K562 (cell line): ENCODE results near the gene FRMD4B. TPM values are rescaled to one million over a fixed set of nuclear protein-coding genes. Genes with fewer than 3 reads are reported as not detected.

ENCODE experiments used
- ATAC-seq: fragments of 200-7000 bp; cut with Tn5 transposase; 3 replicates; pipeline ENCODE4 v1.9.1; 2020; ENCODE audit warnings: moderate library complexity
- BruUV-seq: library from RNA; stranded (reverse); fragments of 400-500 nt; replicated peaks from 2 replicates; lab custom pipeline; 2021; lab: Mats Ljungman, UMichigan
- CTCF ChIA-PET: fragments of 300-600 bp; formaldehyde crosslinking; extraction: SDS; loops from one replicate; lab custom pipeline; 2021; ENCODE audit warnings: low intra/inter-chr PET ratio; lab: Yijun Ruan, JAX
- POLR2A ChIA-PET: fragments of 300-600, 350-650 bp; sonication (Branson Sonifier 250); formaldehyde crosslinking; extraction: SDS; loops from one replicate; lab custom pipeline; 2021; ENCODE audit warnings: antibody characterized with exemption, inconsistent platforms; lab: Yijun Ruan, JAX
- DNase-seq, 4 experiments: peaks; one replicate each; pipeline versions ENCODE4 v3.0.0 to v3.0.0-alpha.2; 2011 to 2018; ENCODE audit warnings: low spot score in 3 of 4, mixed read lengths in 3 of 4; ENCODE audit errors: extremely low read depth in 1 of 4
- FAIRE-seq: peaks from 2 replicates; lab custom pipeline; 2011; peaks lifted over from hg19 to GRCh38; lab: Jason Lieb, UNC
- H2AFZ ChIP-seq: 2 replicates; pipeline ENCODE4 v1.6.0; 2011; ENCODE audit warnings: low read depth, low read length, control low read depth, inconsistent platforms
- H3K27ac ChIP-seq: fragments of 200-600 bp; 3 replicates; pipeline ENCODE4 v1.8.0; 2011; ENCODE audit warnings: low read depth, mild to moderate bottlenecking, control low read depth, inconsistent platforms, low read length, moderate library complexity, mixed read lengths; ENCODE audit errors: extremely low read depth
- H3K27me3 ChIP-seq, 2 experiments: fragments of 300-600 bp in 1 of 2; 2 replicates in 1 of 2; 3 replicates in 1 of 2; pipeline versions ENCODE4 v1.6.0 to v1.8.0; 2011; ENCODE audit warnings: inconsistent platforms in 2 of 2, low read length in 2 of 2, mild to moderate bottlenecking in 1 of 2, mixed read lengths in 1 of 2, moderate library complexity in 1 of 2; ENCODE audit not compliant: control insufficient read depth in 2 of 2, insufficient read depth in 2 of 2
- H3K36me3 ChIP-seq: fragments of 300-600 bp; 3 replicates; pipeline ENCODE4 v1.8.0; 2011; ENCODE audit warnings: mild to moderate bottlenecking, low read length, inconsistent platforms; ENCODE audit not compliant: control insufficient read depth, insufficient read depth
- H3K4me1 ChIP-seq, 2 experiments: fragments of 200-600 bp in 1 of 2; replicated peaks in 1 of 2; 2 replicates in 1 of 2; 3 replicates in 1 of 2; pipeline versions ENCODE4 v1.5.1 to v1.8.0; 2011; ENCODE audit warnings: inconsistent platforms in 2 of 2, low read length in 2 of 2, mild to moderate bottlenecking in 1 of 2, mixed read lengths in 1 of 2, moderate library complexity in 1 of 2; ENCODE audit not compliant: control insufficient read depth in 2 of 2, insufficient read depth in 2 of 2
- H3K4me2 ChIP-seq: 2 replicates; pipeline ENCODE4 v1.6.1; 2011; ENCODE audit warnings: low read length, control low read depth, inconsistent platforms, mixed read lengths; ENCODE audit not compliant: insufficient read depth
- H3K4me3 ChIP-seq: fragments of 200-600 bp; sonication (generic), shearing (Covaris generic); 2 replicates; pipeline ENCODE4 v1.5.1; 2016; ENCODE audit warnings: control low read depth, inconsistent platforms
- H3K79me2 ChIP-seq: fragments of 200-600 bp; 3 replicates; pipeline ENCODE4 v1.8.0; 2011; ENCODE audit warnings: low read length, inconsistent platforms; ENCODE audit not compliant: control insufficient read depth, insufficient read depth
- H3K9ac ChIP-seq, 2 experiments: 2 replicates each; pipeline versions ENCODE4 v1.6.0 to v1.6.1; 2011; ENCODE audit warnings: low read depth in 2 of 2, low read length in 2 of 2, control low read depth in 1 of 2, inconsistent platforms in 1 of 2, mild to moderate bottlenecking in 1 of 2, mixed read lengths in 1 of 2; ENCODE audit not compliant: insufficient read depth in 1 of 2
- H3K9me1 ChIP-seq: one replicate; pipeline ENCODE4 v1.6.0; 2011; ENCODE audit warnings: inconsistent platforms, mild to moderate bottlenecking, low read length, moderate library complexity; ENCODE audit not compliant: control insufficient read depth, insufficient read depth
- H3K9me3 ChIP-seq: replicated peaks from 2 replicates; pipeline ENCODE4 v1.5.1; 2011; ENCODE audit warnings: low read depth, low read length, inconsistent platforms; ENCODE audit not compliant: control insufficient read depth, insufficient read depth
- H4K20me1 ChIP-seq: replicated peaks from 2 replicates; pipeline ENCODE4 v1.6.1; 2011; ENCODE audit warnings: low read length, inconsistent platforms, mixed read lengths; ENCODE audit not compliant: control insufficient read depth, insufficient read depth
- ARHGAP35 ChIP-seq: fragments of 450-650 bp; IDR thresholded peaks from 2 replicates; pipeline ENCODE4 v1.6.1; 2018; ENCODE audit not compliant: partially characterized antibody
- ATF3 ChIP-seq, 2 experiments: fragments of 450-650 bp in 1 of 2; sonication (generic) in 1 of 2; formaldehyde crosslinking in 1 of 2; IDR thresholded peaks in 1 of 2; conservative IDR thresholded peaks in 1 of 2; 2 replicates each; pipeline versions ENCODE4 v1.6.1 to v1.8.1; 2016 to 2023; ENCODE audit warnings: mild to moderate bottlenecking in 2 of 2, moderate library complexity in 2 of 2, inconsistent platforms in 1 of 2, missing genetic modification reagents in 1 of 2
- BDP1 ChIP-seq: IDR thresholded peaks from 3 replicates; pipeline ENCODE4 v1.6.1; 2011; ENCODE audit not compliant: insufficient read length, insufficient read depth
- CHD2 ChIP-seq: IDR thresholded peaks from 2 replicates; pipeline ENCODE4 v1.6.1; 2011; ENCODE audit warnings: low read depth, low read length
- CUX1 ChIP-seq: fragments of 200-800 bp; sonication (Bioruptor generic); IDR thresholded peaks from 2 replicates; pipeline ENCODE4 v1.6.1; 2016; ENCODE audit warnings: missing genetic modification characterization, missing compliant biosample characterization
- SPI1 ChIP-seq: IDR thresholded peaks from 2 replicates; pipeline ENCODE4 v1.6.1; 2011; ENCODE audit warnings: low read depth, low read length, control low read depth, borderline replicate concordance
- ZNF764 ChIP-seq: fragments of 250-450 bp; sonication (Bioruptor Pico); IDR thresholded peaks from 2 replicates; pipeline ENCODE4 v1.4.0; 2020; ENCODE audit warnings: low read depth, mild to moderate bottlenecking, moderate library complexity
- WGBS: fragments of 100-300 bp; shearing (Covaris generic); methylation state at CpG from one replicate; pipeline ENCODE4 v1.1.6; 2016; ENCODE audit warnings: low coverage, mixed read lengths; ENCODE audit not compliant: insufficient coverage; ENCODE audit errors: missing lambda C conversion rate; 5-methylcytosine and 5-hydroxymethylcytosine counted together
- in situ Hi-C: fragments of 300-500 bp; cut with MboI; formaldehyde crosslinking; loops from 4 replicates; pipeline ENCODE4 v1.15.0; 2018; ENCODE audit warnings: inconsistent platforms, mixed read lengths
- intact Hi-C: fragments of 100-400 bp; cut with micrococcal nuclease; formaldehyde crosslinking; loops from 2 replicates; pipeline ENCODE4 v1.14.2; 2022
- polyA plus RNA-seq, 8 experiments: library from polyadenylated mRNA; depleted of rRNA in 4 of 8; stranded (reverse) in 5 of 8; unstranded in 3 of 8; fragments of >200 nt; fragmentation: Nextera tagmentation in 2 of 8; fragmentation: Illumina TruSeq in 1 of 8; extraction: Ambion mirVana in 2 of 8; extraction: Trizol in 1 of 8; gene quantifications; 2 replicates each; pipeline versions ENCODE4 v1.2.1 to v1.2.3, GENCODE V29; 2011 to 2014; ENCODE audit warnings: inconsistent platforms in 1 of 8, missing spikeins in 1 of 8
- total RNA-seq, 7 experiments: library from RNA; depleted of rRNA in 6 of 7; stranded (reverse); fragments of >200 nt in 6 of 7; fragmentation: Illumina TruSeq in 2 of 7; extraction: Trizol in 2 of 7; gene quantifications; 2 replicates each; pipeline versions ENCODE4 v1.2.1 to v1.2.3, GENCODE V29; 2011 to 2021; ENCODE audit warnings: low replicate concordance in 1 of 7

FRMD4B gene
- total and polyA plus RNA-seq, 9 of the 15 experiments (the other 6 are each of a cell fraction or from before 2014, with no cell fraction given), result 0.03 to 0.09 (median 0.04) TPM; not detected in 3

GRCh38 chr3:69181592-69182211 lies 204.2 kb downstream of the FRMD4B start:
- no peaks in the 10 kb centered on the region for H3K9me1 ChIP-seq
- H3K79me2 ChIP-seq, result no peaks in the 10 kb centered on the region
- no peaks in the 10 kb centered on the region; a peak in 1 of 5 replicates for H3K4me1 ChIP-seq
- DNase-seq (no peak), FAIRE-seq (no peak), ATAC-seq (no peak)
- H2AFZ ChIP-seq, result no peak overlapping the region
- ChIA-PET POLR2A (interaction anchor here (0.6 kb wide), 1 partner anchor 17 kb away, joined by 3 read pairs; no protein-coding TSS in a partner anchor), CTCF (no interaction called here)
- H3K27me3 ChIP-seq, result peaks cover 2 to 9% of the 10 kb centered on the region in 2 experiments; a peak in 3 of 5 replicates
- H3K9me3 ChIP-seq, result no peaks in the 10 kb centered on the region
- no peaks in the 10 kb centered on the region for H4K20me1 ChIP-seq
- intact Hi-C loops (no loop called here), in situ Hi-C loops (no loop called here)
- 8% methylated on average over 9 of the region's 9 CpGs for WGBS
- H3K9ac ChIP-seq, result no peak overlapping the region
- H3K4me2 ChIP-seq, result no peak overlapping the region
- BruUV-seq, result no TSS peak
- H3K27ac ChIP-seq, result no peak overlapping the region
- no peaks in the 10 kb centered on the region for H3K36me3 ChIP-seq
- H3K4me3 ChIP-seq, result no peak overlapping the region
- no peak for TF ChIP-seq SPI1
- TF ChIP-seq CUX1, result no peak
- no peak for TF ChIP-seq ZNF764 (CRISPR knock-in tag)
- TF ChIP-seq BDP1, result no peak
- TF ChIP-seq ARHGAP35, result no peak
- TF ChIP-seq ATF3 (IDR thresholded peaks at IDR 0.05), result peak; percentile 32; the same call in 1 of the 2 replicates
- TF ChIP-seq ATF3 (CRISPR knock-in tag; conservative IDR thresholded peaks at IDR 0.05), result no peak
- no peak for TF ChIP-seq CHD2
